Measurements from ENCODE around the gene RPLP1. TPM values are rescaled to one million over a fixed set of nuclear protein-coding genes. Genes with fewer than 3 reads are reported as not detected.

The RPLP1 gene
- total and polyA plus RNA-seq, 2 of the 8 experiments (the other 6 are each of a cell fraction or from before 2014, with no cell fraction given), result 2,089 to 4,387 TPM

DNA sequence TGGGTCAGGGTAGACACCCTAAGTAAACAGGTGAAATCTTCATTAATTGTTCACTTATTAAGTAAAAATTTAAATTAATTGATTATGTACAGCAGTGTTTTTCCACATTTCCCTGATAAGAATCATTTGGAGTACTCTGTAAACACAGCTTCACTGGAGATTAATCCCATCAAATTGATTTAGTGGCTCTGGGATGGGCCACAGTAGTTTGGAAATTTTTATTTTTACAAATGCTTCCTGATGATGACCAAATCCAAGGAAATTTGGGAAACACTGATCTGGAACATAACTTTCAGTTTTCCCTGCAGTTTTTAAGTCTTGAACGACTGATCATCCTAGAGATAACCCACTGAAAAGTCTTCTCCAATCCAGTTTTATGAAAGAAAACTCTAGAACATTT, 18.8 kb upstream of the RPLP1 start (continued):
- TF ChIP-seq, protein P1, sequence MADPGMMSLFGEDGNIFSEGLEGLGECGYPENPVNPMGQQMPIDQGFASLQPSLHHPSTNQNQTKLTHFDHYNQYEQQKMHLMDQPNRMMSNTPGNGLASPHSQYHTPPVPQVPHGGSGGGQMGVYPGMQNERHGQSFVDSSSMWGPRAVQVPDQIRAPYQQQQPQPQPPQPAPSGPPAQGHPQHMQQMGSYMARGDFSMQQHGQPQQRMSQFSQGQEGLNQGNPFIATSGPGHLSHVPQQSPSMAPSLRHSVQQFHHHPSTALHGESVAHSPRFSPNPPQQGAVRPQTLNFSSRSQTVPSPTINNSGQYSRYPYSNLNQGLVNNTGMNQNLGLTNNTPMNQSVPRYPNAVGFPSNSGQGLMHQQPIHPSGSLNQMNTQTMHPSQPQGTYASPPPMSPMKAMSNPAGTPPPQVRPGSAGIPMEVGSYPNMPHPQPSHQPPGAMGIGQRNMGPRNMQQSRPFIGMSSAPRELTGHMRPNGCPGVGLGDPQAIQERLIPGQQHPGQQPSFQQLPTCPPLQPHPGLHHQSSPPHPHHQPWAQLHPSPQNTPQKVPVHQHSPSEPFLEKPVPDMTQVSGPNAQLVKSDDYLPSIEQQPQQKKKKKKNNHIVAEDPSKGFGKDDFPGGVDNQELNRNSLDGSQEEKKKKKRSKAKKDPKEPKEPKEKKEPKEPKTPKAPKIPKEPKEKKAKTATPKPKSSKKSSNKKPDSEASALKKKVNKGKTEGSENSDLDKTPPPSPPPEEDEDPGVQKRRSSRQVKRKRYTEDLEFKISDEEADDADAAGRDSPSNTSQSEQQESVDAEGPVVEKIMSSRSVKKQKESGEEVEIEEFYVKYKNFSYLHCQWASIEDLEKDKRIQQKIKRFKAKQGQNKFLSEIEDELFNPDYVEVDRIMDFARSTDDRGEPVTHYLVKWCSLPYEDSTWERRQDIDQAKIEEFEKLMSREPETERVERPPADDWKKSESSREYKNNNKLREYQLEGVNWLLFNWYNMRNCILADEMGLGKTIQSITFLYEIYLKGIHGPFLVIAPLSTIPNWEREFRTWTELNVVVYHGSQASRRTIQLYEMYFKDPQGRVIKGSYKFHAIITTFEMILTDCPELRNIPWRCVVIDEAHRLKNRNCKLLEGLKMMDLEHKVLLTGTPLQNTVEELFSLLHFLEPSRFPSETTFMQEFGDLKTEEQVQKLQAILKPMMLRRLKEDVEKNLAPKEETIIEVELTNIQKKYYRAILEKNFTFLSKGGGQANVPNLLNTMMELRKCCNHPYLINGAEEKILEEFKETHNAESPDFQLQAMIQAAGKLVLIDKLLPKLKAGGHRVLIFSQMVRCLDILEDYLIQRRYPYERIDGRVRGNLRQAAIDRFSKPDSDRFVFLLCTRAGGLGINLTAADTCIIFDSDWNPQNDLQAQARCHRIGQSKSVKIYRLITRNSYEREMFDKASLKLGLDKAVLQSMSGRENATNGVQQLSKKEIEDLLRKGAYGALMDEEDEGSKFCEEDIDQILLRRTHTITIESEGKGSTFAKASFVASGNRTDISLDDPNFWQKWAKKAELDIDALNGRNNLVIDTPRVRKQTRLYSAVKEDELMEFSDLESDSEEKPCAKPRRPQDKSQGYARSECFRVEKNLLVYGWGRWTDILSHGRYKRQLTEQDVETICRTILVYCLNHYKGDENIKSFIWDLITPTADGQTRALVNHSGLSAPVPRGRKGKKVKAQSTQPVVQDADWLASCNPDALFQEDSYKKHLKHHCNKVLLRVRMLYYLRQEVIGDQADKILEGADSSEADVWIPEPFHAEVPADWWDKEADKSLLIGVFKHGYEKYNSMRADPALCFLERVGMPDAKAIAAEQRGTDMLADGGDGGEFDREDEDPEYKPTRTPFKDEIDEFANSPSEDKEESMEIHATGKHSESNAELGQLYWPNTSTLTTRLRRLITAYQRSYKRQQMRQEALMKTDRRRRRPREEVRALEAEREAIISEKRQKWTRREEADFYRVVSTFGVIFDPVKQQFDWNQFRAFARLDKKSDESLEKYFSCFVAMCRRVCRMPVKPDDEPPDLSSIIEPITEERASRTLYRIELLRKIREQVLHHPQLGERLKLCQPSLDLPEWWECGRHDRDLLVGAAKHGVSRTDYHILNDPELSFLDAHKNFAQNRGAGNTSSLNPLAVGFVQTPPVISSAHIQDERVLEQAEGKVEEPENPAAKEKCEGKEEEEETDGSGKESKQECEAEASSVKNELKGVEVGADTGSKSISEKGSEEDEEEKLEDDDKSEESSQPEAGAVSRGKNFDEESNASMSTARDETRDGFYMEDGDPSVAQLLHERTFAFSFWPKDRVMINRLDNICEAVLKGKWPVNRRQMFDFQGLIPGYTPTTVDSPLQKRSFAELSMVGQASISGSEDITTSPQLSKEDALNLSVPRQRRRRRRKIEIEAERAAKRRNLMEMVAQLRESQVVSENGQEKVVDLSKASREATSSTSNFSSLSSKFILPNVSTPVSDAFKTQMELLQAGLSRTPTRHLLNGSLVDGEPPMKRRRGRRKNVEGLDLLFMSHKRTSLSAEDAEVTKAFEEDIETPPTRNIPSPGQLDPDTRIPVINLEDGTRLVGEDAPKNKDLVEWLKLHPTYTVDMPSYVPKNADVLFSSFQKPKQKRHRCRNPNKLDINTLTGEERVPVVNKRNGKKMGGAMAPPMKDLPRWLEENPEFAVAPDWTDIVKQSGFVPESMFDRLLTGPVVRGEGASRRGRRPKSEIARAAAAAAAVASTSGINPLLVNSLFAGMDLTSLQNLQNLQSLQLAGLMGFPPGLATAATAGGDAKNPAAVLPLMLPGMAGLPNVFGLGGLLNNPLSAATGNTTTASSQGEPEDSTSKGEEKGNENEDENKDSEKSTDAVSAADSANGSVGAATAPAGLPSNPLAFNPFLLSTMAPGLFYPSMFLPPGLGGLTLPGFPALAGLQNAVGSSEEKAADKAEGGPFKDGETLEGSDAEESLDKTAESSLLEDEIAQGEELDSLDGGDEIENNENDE (IDR thresholded peaks at IDR 0.05; ENCODE audit: insufficient replicate concordance, low read length), result no peak
- TF ChIP-seq HDAC6 (IDR thresholded peaks at IDR 0.05; ENCODE audit: low read depth, low read length) (no peak), SP4 (IDR thresholded peaks at IDR 0.05; ENCODE audit: low read length) (no peak), CTBP2 (IDR thresholded peaks at IDR 0.05; ENCODE audit: borderline replicate concordance, insufficient read depth, insufficient read length, low read length) (no peak), EP300 (IDR thresholded peaks at IDR 0.05; ENCODE audit: borderline replicate concordance in 1 of 2, low read depth in 2 of 2, low read length in 2 of 2) (no peak), SRF (IDR thresholded peaks at IDR 0.05; ENCODE audit: low read depth, low read length) (no peak), CBX8 (IDR thresholded peaks at IDR 0.05; ENCODE audit: borderline replicate concordance, low read depth, low read length) (no peak), ATF2 (IDR thresholded peaks at IDR 0.05; ENCODE audit: low read length) (no peak)
- TF ChIP-seq, protein P2, sequence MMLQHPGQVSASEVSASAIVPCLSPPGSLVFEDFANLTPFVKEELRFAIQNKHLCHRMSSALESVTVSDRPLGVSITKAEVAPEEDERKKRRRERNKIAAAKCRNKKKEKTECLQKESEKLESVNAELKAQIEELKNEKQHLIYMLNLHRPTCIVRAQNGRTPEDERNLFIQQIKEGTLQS (IDR thresholded peaks at IDR 0.05; ENCODE audit: insufficient read depth, low read depth, low read length), result no peak

All from H1 (cell line).